Mesodermal cell (in vitro differentiated cells): ENCODE measurements around the gene FARP1.
A peak's percentile ranks its signal among the peaks of the same experiment; 100 is the strongest.

ENCODE experiments used
- H3K27ac ChIP-seq: 2 replicates; pipeline ENCODE4 v1.7.0; 2013; ENCODE audit warnings: mild to moderate bottlenecking, low read depth, low read length, moderate library complexity; ENCODE audit not compliant: severe bottlenecking
- H3K36me3 ChIP-seq: 2 replicates; pipeline ENCODE4 v1.7.1; 2013; ENCODE audit warnings: mild to moderate bottlenecking, low read length, moderate library complexity; ENCODE audit not compliant: control insufficient read depth, insufficient read depth
- H3K4me1 ChIP-seq: one replicate; pipeline ENCODE4 v1.7.1; 2013; ENCODE audit warnings: mild to moderate bottlenecking, low read length; ENCODE audit not compliant: insufficient read depth, control insufficient read depth, poor library complexity, severe bottlenecking
- H3K4me3 ChIP-seq: 2 replicates; pipeline ENCODE4 v1.7.0; 2013; ENCODE audit warnings: low read length, control low read depth, mild to moderate bottlenecking; ENCODE audit not compliant: insufficient read depth, poor library complexity, severe bottlenecking; ENCODE audit errors: extremely low read depth
- H3K9me3 ChIP-seq: 2 replicates; pipeline ENCODE4 v1.7.1; 2013; ENCODE audit warnings: mild to moderate bottlenecking, low read length, moderate library complexity; ENCODE audit not compliant: control insufficient read depth
- WGBS, 2 experiments: methylation state at CpG; one replicate each; pipeline ENCODE4 v1.1.5; 2013; ENCODE audit warnings: missing lambda C conversion rate in 2 of 2; ENCODE audit not compliant: insufficient coverage in 2 of 2; 5-methylcytosine and 5-hydroxymethylcytosine counted together

Gene FARP1

GRCh38 chr13:98175043-98175442 is 32.1 kb downstream of the FARP1 start:
- Histone ChIP-seq H3K27ac (no peak overlapping the region), H3K4me3 (no peak overlapping the region), H3K4me1 (peaks cover 70% of the 10 kb centered on the region), H3K36me3 (peaks cover 18% of the 10 kb centered on the region), H3K9me3 (peaks cover 2% of the 10 kb centered on the region)
- WGBS, 2 experiments = 74 to 86% methylated on average over 2 of the region's 3 CpGs

GRCh38 chr13:98175823-98176222 is 32.9 kb downstream of the FARP1 start:
- Histone ChIP-seq H3K4me1 (peaks cover 67% of the 10 kb centered on the region), H3K4me3 (no peak overlapping the region), H3K9me3 (peaks cover 5% of the 10 kb centered on the region), H3K27ac (no peak overlapping the region), H3K36me3 (peaks cover 18% of the 10 kb centered on the region)
- WGBS, 2 experiments = 97 to 100% methylated on average over 3 of the region's 3 CpGs

GRCh38 chr13:98176777-98177608 is 34.1 kb downstream of the FARP1 start, which contains the start of gene RNF113B:
Gene RNF113B, minus strand, starts transcription at chr13:98177269. Its CDS starts 33 bp downstream, at chr13:98177236.
- peaks cover 5% of the 10 kb centered on the region for H3K9me3 ChIP-seq
- 94 to 95% methylated on average over 49 of the region's 58 CpGs for WGBS, 2 experiments
- H3K4me3 ChIP-seq = no peak within 1 kb of the TSS
- H3K27ac ChIP-seq = no peak within 1 kb of the TSS
- peaks cover 18% of the 10 kb centered on the region for H3K36me3 ChIP-seq
- peaks cover 56% of the 10 kb centered on the region for H3K4me1 ChIP-seq

- Histone ChIP-seq H3K4me1 (peaks cover 29% of the 10 kb centered on the region), H3K9me3 (peaks cover 5% of the 10 kb centered on the region), H3K27ac (no peak overlapping the region), H3K36me3 (peaks cover 18% of the 10 kb centered on the region), H3K4me3 (no peak overlapping the region)
- 75 to 89% methylated on average over 1 to 2 of the region's 3 CpGs for WGBS, 2 experiments
Observed at GRCh38 chr13:98180092-98180491, 37.2 kb downstream of the FARP1 start.

- Histone ChIP-seq H3K4me3 (no peak overlapping the region), H3K36me3 (peaks cover 18% of the 10 kb centered on the region), H3K4me1 (peaks cover 18% of the 10 kb centered on the region), H3K27ac (peak overlapping the region; percentile 16), H3K9me3 (peaks cover 5% of the 10 kb centered on the region)
- 93 to 97% methylated on average over 5 to 6 of the region's 7 CpGs for WGBS, 2 experiments
Observed at GRCh38 chr13:98181111-98181815, 38.4 kb downstream of the FARP1 start.

- Histone ChIP-seq H3K4me1 (peaks cover 11% of the 10 kb centered on the region), H3K9me3 (peaks cover 5% of the 10 kb centered on the region), H3K27ac (no peak overlapping the region), H3K36me3 (peaks cover 18% of the 10 kb centered on the region), H3K4me3 (no peak overlapping the region)
- WGBS, 2 experiments = 96 to 100% methylated on average over 3 to 4 of the region's 4 CpGs
Observed at GRCh38 chr13:98182153-98182552, 39.3 kb downstream of the FARP1 start.

GRCh38 chr13:98182589-98182988 is 39.7 kb downstream of the FARP1 start:
- Histone ChIP-seq H3K4me3 (no peak overlapping the region), H3K27ac (no peak overlapping the region), H3K36me3 (peaks cover 15% of the 10 kb centered on the region), H3K4me1 (peaks cover 10% of the 10 kb centered on the region), H3K9me3 (peaks cover 5% of the 10 kb centered on the region)
- 100% methylated on average over 1 of the region's 3 CpGs for WGBS, 2 experiments

- H3K27ac ChIP-seq = peak overlapping the region; percentile 4
- H3K36me3 ChIP-seq = no peaks in the 10 kb centered on the region
- WGBS, 2 experiments = no CpG with 5 or more reads among the region's 1 CpG
- H3K4me1 ChIP-seq = peaks cover 8% of the 10 kb centered on the region
- peaks cover 5% of the 10 kb centered on the region for H3K9me3 ChIP-seq
- H3K4me3 ChIP-seq = no peak overlapping the region
Observed at GRCh38 chr13:98184792-98185191, 41.9 kb downstream of the FARP1 start.

- Histone ChIP-seq H3K36me3 (no peaks in the 10 kb centered on the region), H3K27ac (no peak overlapping the region), H3K9me3 (no peaks in the 10 kb centered on the region), H3K4me3 (no peak overlapping the region), H3K4me1 (peaks cover 5% of the 10 kb centered on the region)
- WGBS, 2 experiments = 73 to 96% methylated on average over 4 of the region's 4 CpGs
Observed at GRCh38 chr13:98187155-98187964, 44.5 kb downstream of the FARP1 start.

- Histone ChIP-seq H3K9me3 (no peaks in the 10 kb centered on the region), H3K4me1 (peaks cover 5% of the 10 kb centered on the region), H3K4me3 (no peak overlapping the region), H3K27ac (no peak overlapping the region), H3K36me3 (no peaks in the 10 kb centered on the region)
- WGBS, 2 experiments = 98 to 100% methylated on average over 4 to 7 of the region's 7 CpGs
Observed at GRCh38 chr13:98187965-98188261, 45.0 kb downstream of the FARP1 start.
